ENCODE results near the gene ESPNL.

ESPNL gene

GRCh38 chr2:238060096-238060541, 40.0 kb upstream of the ESPNL start:
- no peak for TF ChIP-seq CTCF (IDR thresholded peaks at IDR 0.05; ENCODE audit: low read depth, low read length, missing control alignments)
- Histone ChIP-seq H3K27ac (peak overlapping the region; percentile 85), H3K36me3 (replicated peaks) (no peaks in the 10 kb centered on the region), H3K27me3 (replicated peaks) (no peaks in the 10 kb centered on the region), H3K4me3 (ENCODE audit: low read depth, low read length) (peak overlapping the region; percentile 75)
- in situ Hi-C loops (cut with HindIII; ENCODE audit: low pct_ligation_motif_present, low sequenced_read_pairs): no loop called here
- DNase-seq: peak; percentile 6

GRCh38 chr2:238060542-238061314, 39.4 kb upstream of the ESPNL start, which contains the start of gene SCLY:
TSS of gene SCLY (plus strand) at chr2:238061001. CDS start at chr2:238061055, 54 bp downstream.
- Histone ChIP-seq H3K36me3 (replicated peaks) (no peaks in the 10 kb centered on the region), H3K27ac (peak within 1 kb of the TSS; percentile 85), H3K27me3 (replicated peaks) (no peaks in the 10 kb centered on the region), H3K4me3 (ENCODE audit: low read depth, low read length) (peak within 1 kb of the TSS; percentile 83)
- TF ChIP-seq CTCF (IDR thresholded peaks at IDR 0.05; ENCODE audit: low read depth, low read length, missing control alignments): no peak
- in situ Hi-C loops (cut with HindIII; ENCODE audit: low pct_ligation_motif_present, low sequenced_read_pairs): no loop called here
- peak; percentile 91 for DNase-seq

- no peak for TF ChIP-seq CTCF (IDR thresholded peaks at IDR 0.05; ENCODE audit: low read depth, low read length, missing control alignments)
- peak; percentile 25 for DNase-seq
- in situ Hi-C loops (cut with HindIII; ENCODE audit: low pct_ligation_motif_present, low sequenced_read_pairs): no loop called here
- H3K27ac ChIP-seq: peak overlapping the region; percentile 20
- H3K4me3 ChIP-seq (ENCODE audit: low read depth, low read length): peak overlapping the region; percentile 83
- peaks cover 3% of the 10 kb centered on the region for H3K36me3 ChIP-seq (replicated peaks)
- no peaks in the 10 kb centered on the region for H3K27me3 ChIP-seq (replicated peaks)
Observed at GRCh38 chr2:238061315-238062202, 38.6 kb upstream of the ESPNL start.

- DNase-seq: no peak
- no peaks in the 10 kb centered on the region for H3K27me3 ChIP-seq (replicated peaks)
- peaks cover 8% of the 10 kb centered on the region for H3K36me3 ChIP-seq (replicated peaks)
Observed at GRCh38 chr2:238063414-238064189, 36.5 kb upstream of the ESPNL start.

More at GRCh38 chr2:238063414-238064189, 36.5 kb upstream of the ESPNL start:
- Histone ChIP-seq H3K4me3 (ENCODE audit: low read depth, low read length) (no peak overlapping the region), H3K27ac (no peak overlapping the region)
- TF ChIP-seq CTCF (IDR thresholded peaks at IDR 0.05; ENCODE audit: low read depth, low read length, missing control alignments): no peak
- in situ Hi-C loops (cut with HindIII; ENCODE audit: low pct_ligation_motif_present, low sequenced_read_pairs): no loop called here

All from brain microvascular endothelial cell (primary cell).